A549 (cell line): Measurements from ENCODE around the gene KIFC1. TPM values are rescaled to one million over a fixed set of nuclear protein-coding genes. Genes with fewer than 3 reads are reported as not detected.
A peak's percentile ranks its signal among the peaks of the same experiment; 100 is the strongest.

Experiments used
- ATAC-seq, 2 experiments: fragments of 200-7000 bp in 1 of 2; fragments of >200 bp in 1 of 2; cut with Nextera tagmentation in 1 of 2; cut with Tn5 transposase in 1 of 2; 3 replicates each; pipeline versions ENCODE4 v1.8.0 to v1.9.1; 2018 to 2020; ENCODE audit warnings: mild to moderate bottlenecking in 1 of 2, moderate library complexity in 1 of 2
- CTCF ChIA-PET: fragments of 300-600 bp; sonication (Branson Sonifier 250); formaldehyde crosslinking; extraction: SDS; loops from one replicate; lab custom pipeline; 2021; ENCODE audit warnings: antibody characterized with exemption, inconsistent platforms; lab: Yijun Ruan, JAX
- POLR2A ChIA-PET: fragments of 350-600 bp; formaldehyde crosslinking; extraction: SDS; loops from one replicate; lab custom pipeline; 2021; ENCODE audit warnings: antibody characterized with exemption, inconsistent platforms; lab: Yijun Ruan, JAX
- DNase-seq, 2 experiments: peaks; one replicate each; pipeline versions ENCODE4 v3.0.0 to v3.0.0-alpha.2; 2011 to 2016; ENCODE audit warnings: low read depth in 1 of 2, low spot score in 1 of 2
- FAIRE-seq: peaks from 2 replicates; lab custom pipeline; 2011; peaks lifted over from hg19 to GRCh38; lab: Jason Lieb, UNC
- H3K27ac ChIP-seq, 2 experiments: fragments of >200 bp; sonication (Bioruptor Twin); formaldehyde crosslinking; 3 replicates each; pipeline ENCODE4 v1.5.1; 2016 to 2017
- H3K4me1 ChIP-seq: fragments of >200 bp; sonication (Bioruptor Twin); formaldehyde crosslinking; 3 replicates; pipeline ENCODE4 v1.6.1; 2016
- H3K4me2 ChIP-seq: fragments of >200 bp; sonication (Bioruptor Twin); formaldehyde crosslinking; 3 replicates; pipeline ENCODE4 v1.6.1; 2016
- H3K4me3 ChIP-seq: fragments of >200 bp; sonication (Bioruptor Twin); formaldehyde crosslinking; 3 replicates; pipeline ENCODE4 v1.5.1; 2016
- H3K9me3 ChIP-seq: fragments of >200 bp; sonication (Bioruptor Twin); formaldehyde crosslinking; 3 replicates; pipeline ENCODE4 v1.6.1; 2016
- BCL3 ChIP-seq: fragments of >200 bp; sonication (Bioruptor Twin); formaldehyde crosslinking; IDR thresholded peaks from 3 replicates; pipeline ENCODE4 v1.6.1; 2016
- CBX8 ChIP-seq: fragments of 200-600 bp; sonication (generic); IDR thresholded peaks from 2 replicates; pipeline ENCODE4 v1.6.1; 2016
- EHF ChIP-seq: fragments of 250-450 bp; sonication (Bioruptor Pico); IDR thresholded peaks from 2 replicates; pipeline ENCODE4 v1.5.0; 2020; ENCODE audit warnings: mild to moderate bottlenecking
- EHMT2 ChIP-seq: fragments of 200-600 bp; sonication (generic); IDR thresholded peaks from 2 replicates; pipeline ENCODE4 v1.6.1; 2016; ENCODE audit warnings: antibody characterized with exemption, low read depth, mild to moderate bottlenecking, moderate library complexity
- FOSB ChIP-seq: fragments of 250-450 bp; sonication (Bioruptor Pico); IDR thresholded peaks from 2 replicates; pipeline ENCODE4 v1.5.0; 2020; ENCODE audit warnings: mild to moderate bottlenecking, moderate library complexity
- FOSL2 ChIP-seq, 2 experiments: fragments of 450-650 bp in 1 of 2; fragments of >200 bp in 1 of 2; sonication (Bioruptor Twin) in 1 of 2; formaldehyde crosslinking; IDR thresholded peaks; 2 replicates each; pipeline versions ENCODE4 v1.5.0 to v1.6.1; 2016 to 2020; ENCODE audit warnings: mild to moderate bottlenecking in 1 of 2, moderate library complexity in 1 of 2
- GATA3 ChIP-seq: IDR thresholded peaks from 2 replicates; pipeline ENCODE4 v1.6.1; 2012; ENCODE audit warnings: borderline replicate concordance
- HDAC2 ChIP-seq: fragments of 200-600 bp; sonication (generic); IDR thresholded peaks from 2 replicates; pipeline ENCODE4 v1.6.1; 2016
- HES2 ChIP-seq: fragments of >200 bp; sonication (Bioruptor Twin); formaldehyde crosslinking; IDR thresholded peaks from 2 replicates; pipeline ENCODE4 v1.6.1; 2016
- JUN ChIP-seq, 2 experiments: fragments of >200 bp; sonication (Bioruptor Twin); formaldehyde crosslinking; IDR thresholded peaks; 2 replicates in 1 of 2; 3 replicates in 1 of 2; pipeline ENCODE4 v1.6.1; 2016 to 2017
- NPAS2 ChIP-seq: fragments of 250-450 bp; sonication (Bioruptor Pico); IDR thresholded peaks from 2 replicates; pipeline ENCODE4 v1.8.0; 2022; ENCODE audit warnings: mild to moderate bottlenecking, moderate library complexity, borderline replicate concordance
- NR3C1 ChIP-seq: fragments of >200 bp; sonication (Bioruptor Twin); formaldehyde crosslinking; IDR thresholded peaks from 3 replicates; pipeline ENCODE4 v1.6.1; 2017
- POLR2A ChIP-seq: IDR thresholded peaks from 2 replicates; pipeline ENCODE4 v1.6.1; 2012; ENCODE audit warnings: mild to moderate bottlenecking, low read length
- RAD21 ChIP-seq, 2 experiments: fragments of >200 bp in 1 of 2; sonication (Bioruptor Twin) in 1 of 2; formaldehyde crosslinking in 1 of 2; IDR thresholded peaks in 1 of 2; conservative IDR thresholded peaks in 1 of 2; 2 replicates in 1 of 2; 3 replicates in 1 of 2; pipeline ENCODE4 v1.6.1; 2012 to 2018; ENCODE audit warnings: inconsistent platforms in 1 of 2
- RARB ChIP-seq: fragments of 250-450 bp; sonication (Bioruptor Pico); IDR thresholded peaks from 2 replicates; pipeline ENCODE4 v1.8.0; 2021; ENCODE audit warnings: mild to moderate bottlenecking, moderate library complexity
- RCOR1 ChIP-seq: fragments of 150-350 bp; IDR thresholded peaks from 2 replicates; pipeline ENCODE4 v1.6.1; 2014; ENCODE audit warnings: antibody characterized with exemption, low read length, low read depth
- RFX5 ChIP-seq: fragments of 450-650 bp; IDR thresholded peaks from 2 replicates; pipeline ENCODE4 v1.7.1; 2014; ENCODE audit warnings: antibody characterized with exemption, mild to moderate bottlenecking, moderate library complexity
- RNF2 ChIP-seq: fragments of 200-600 bp; sonication (generic); IDR thresholded peaks from 2 replicates; pipeline ENCODE4 v1.6.1; 2016; ENCODE audit warnings: low read depth, mild to moderate bottlenecking, antibody characterized with exemption, moderate library complexity, borderline replicate concordance
- TP53 ChIP-seq: fragments of 250-450 bp; sonication (Bioruptor Pico); IDR thresholded peaks from 2 replicates; pipeline ENCODE4 v1.5.0; 2021; ENCODE audit warnings: mild to moderate bottlenecking, moderate library complexity
- ZNF302 ChIP-seq: fragments of 250-450 bp; sonication (Bioruptor Pico); IDR thresholded peaks from 2 replicates; pipeline ENCODE4 v1.9.0; 2021; ENCODE audit warnings: inconsistent platforms, mild to moderate bottlenecking, moderate library complexity
- ZSCAN20 ChIP-seq: fragments of 250-450 bp; sonication (Bioruptor Pico); IDR thresholded peaks from 2 replicates; pipeline ENCODE4 v1.8.0; 2022; ENCODE audit warnings: mild to moderate bottlenecking, moderate library complexity
- WGBS: methylation state at CpG from one replicate; pipeline ENCODE4 v1.1.6; 2017; ENCODE audit errors: missing lambda C conversion rate; 5-methylcytosine and 5-hydroxymethylcytosine counted together
- polyA plus RNA-seq, 4 experiments: library from polyadenylated mRNA; depleted of rRNA in 3 of 4; stranded (reverse); fragments of >200 nt; fragmentation: RNase III in 1 of 4; extraction: RNeasy Plus Mini Kit Qiagen cat#74134 plus additional on column Dnase treatment in 1 of 4; gene quantifications; 2 replicates in 3 of 4; 3 replicates in 1 of 4; pipeline ENCODE4 v1.2.3, GENCODE V29; 2011 to 2017
- TF ChIP-seq, protein P1 (sequence below): fragments of 200-600 bp; sonication (generic); IDR thresholded peaks from 2 replicates; pipeline ENCODE4 v1.6.1; 2016; ENCODE audit warnings: antibody characterized with exemption, mild to moderate bottlenecking, moderate library complexity

The KIFC1 gene
- polyA plus RNA-seq, 2 of the 4 experiments (the other 2 are of a cell fraction) = 23.9 to 30.5 TPM

DNA sequence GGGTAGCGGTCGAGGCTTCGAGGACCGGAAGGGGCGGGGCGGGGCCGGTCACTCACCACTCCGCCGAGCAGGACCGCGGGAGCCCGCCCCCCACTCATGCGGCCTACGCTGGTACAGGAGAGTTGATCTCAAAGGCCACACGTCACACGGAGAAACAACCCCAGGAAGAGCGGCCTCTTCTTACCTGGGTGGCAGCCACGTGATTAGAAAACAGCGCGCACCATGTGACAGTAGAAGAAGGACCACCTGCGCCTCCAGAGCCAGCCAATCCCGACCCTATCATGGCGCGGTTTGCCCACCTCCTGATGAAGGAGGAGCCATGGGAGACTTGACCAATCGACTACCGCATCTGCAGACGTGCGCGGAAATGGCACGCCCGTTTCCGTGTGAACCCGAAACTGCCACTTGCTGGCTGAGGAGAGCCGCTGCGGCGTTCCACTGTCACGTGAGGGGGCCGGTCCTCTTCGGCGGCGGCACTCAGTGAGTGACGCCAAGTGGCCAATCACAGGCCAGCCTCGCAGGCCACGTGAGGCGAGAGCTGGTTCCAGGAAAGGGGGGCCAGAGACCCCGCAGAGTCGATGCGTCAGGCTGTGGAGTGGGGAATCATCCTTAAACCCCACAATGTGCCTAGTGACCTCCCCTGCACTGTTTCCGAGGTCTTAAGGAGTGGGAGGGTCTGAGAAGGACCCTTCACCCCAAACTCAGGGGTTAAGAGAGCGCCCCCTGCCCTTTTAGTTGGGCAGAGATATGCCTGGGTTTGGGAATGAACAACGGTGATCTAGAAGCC lies 26.5 kb downstream of the KIFC1 start, which contains the start of gene CUTA (continued):
- TF ChIP-seq FOSL2 (IDR thresholded peaks at IDR 0.05) = no peak
- TF ChIP-seq FOSL2 (CRISPR knock-in tag; IDR thresholded peaks at IDR 0.05) = peak; percentile 55
- TF ChIP-seq ZNF302 (CRISPR knock-in tag) = no peak
- TF ChIP-seq, protein P1, sequence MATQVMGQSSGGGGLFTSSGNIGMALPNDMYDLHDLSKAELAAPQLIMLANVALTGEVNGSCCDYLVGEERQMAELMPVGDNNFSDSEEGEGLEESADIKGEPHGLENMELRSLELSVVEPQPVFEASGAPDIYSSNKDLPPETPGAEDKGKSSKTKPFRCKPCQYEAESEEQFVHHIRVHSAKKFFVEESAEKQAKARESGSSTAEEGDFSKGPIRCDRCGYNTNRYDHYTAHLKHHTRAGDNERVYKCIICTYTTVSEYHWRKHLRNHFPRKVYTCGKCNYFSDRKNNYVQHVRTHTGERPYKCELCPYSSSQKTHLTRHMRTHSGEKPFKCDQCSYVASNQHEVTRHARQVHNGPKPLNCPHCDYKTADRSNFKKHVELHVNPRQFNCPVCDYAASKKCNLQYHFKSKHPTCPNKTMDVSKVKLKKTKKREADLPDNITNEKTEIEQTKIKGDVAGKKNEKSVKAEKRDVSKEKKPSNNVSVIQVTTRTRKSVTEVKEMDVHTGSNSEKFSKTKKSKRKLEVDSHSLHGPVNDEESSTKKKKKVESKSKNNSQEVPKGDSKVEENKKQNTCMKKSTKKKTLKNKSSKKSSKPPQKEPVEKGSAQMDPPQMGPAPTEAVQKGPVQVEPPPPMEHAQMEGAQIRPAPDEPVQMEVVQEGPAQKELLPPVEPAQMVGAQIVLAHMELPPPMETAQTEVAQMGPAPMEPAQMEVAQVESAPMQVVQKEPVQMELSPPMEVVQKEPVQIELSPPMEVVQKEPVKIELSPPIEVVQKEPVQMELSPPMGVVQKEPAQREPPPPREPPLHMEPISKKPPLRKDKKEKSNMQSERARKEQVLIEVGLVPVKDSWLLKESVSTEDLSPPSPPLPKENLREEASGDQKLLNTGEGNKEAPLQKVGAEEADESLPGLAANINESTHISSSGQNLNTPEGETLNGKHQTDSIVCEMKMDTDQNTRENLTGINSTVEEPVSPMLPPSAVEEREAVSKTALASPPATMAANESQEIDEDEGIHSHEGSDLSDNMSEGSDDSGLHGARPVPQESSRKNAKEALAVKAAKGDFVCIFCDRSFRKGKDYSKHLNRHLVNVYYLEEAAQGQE = 0 out of 2 replicates have a peak, but pooled peaks have one; percentile 13

DNA sequence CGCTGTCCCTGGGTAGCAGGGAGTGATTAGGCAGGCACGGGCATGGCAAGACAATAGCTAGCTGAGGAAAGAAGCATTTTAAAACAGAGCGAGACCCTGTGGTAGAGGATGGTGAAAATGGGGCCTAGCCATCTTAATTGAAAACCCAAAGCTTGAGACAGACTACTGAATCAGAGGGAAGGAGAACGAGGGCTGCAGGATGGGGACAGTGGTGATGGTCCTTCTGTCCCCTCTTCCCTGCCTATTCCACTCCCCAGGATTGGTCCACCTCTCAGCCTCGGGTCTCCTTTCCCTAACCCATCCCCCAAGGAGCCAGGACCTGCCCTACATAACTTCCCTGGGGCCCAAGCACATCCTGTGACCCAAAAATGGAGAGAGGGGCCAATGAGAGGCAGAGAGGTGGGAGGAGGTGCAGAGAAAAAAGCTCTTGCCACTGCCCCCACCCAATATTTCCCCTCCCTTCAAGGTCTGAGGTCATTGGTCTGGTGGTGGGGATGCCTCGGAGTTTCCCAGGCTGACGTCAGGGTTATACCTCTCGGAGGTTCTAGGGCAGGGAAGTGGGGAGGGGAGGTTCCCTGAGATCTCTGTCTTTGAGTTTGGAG lies 27.2 kb downstream of the KIFC1 start:
- CTCF ChIA-PET = interaction anchor here (0.6 to 1.0 kb wide), 4 partner anchors 28 to 171 kb away, joined by 3 to 4 read pairs (median 3); no protein-coding TSS in a partner anchor
- H3K4me3 ChIP-seq = peak overlapping the region; percentile 36
- TF ChIP-seq RAD21 (conservative IDR thresholded peaks at IDR 0.05 in 1 of 2, IDR thresholded peaks at IDR 0.05 in 1 of 2) (no peak), NPAS2 (CRISPR knock-in tag) (no peak), EHF (CRISPR knock-in tag) (no peak), ZSCAN20 (CRISPR knock-in tag) (no peak), RCOR1 (no peak), FOSB (CRISPR knock-in tag) (no peak), NR3C1 (no peak), GATA3 (no peak), BCL3 (no peak), RNF2 (no peak), CBX8 (no peak), HDAC2 (no peak), JUN (IDR thresholded peaks at IDR 0.05) (no peak), RARB (no peak), POLR2A (no peak), HES2 (no peak), TP53 (no peak), RFX5 (no peak), EHMT2 (no peak)
- POLR2A ChIA-PET = interaction anchor here (0.7 kb wide), 1 partner anchor 35 kb away, joined by 5 read pairs; the partner anchor contains the start of gene ZBTB9
- peak overlapping the region; percentile 82 for H3K4me2 ChIP-seq
- H3K4me1 ChIP-seq = peaks cover 37% of the 10 kb centered on the region
- WGBS = 59% methylated on average over 7 of the region's 8 CpGs
- FAIRE-seq (no peak), DNase-seq (no peak), ATAC-seq (no peak)
- H3K9me3 ChIP-seq = no peaks in the 10 kb centered on the region
- H3K27ac ChIP-seq = peak overlapping the region; percentile 85 to 95
